ENCODE data around the gene IFT74. TPM values are rescaled to one million over a fixed set of nuclear protein-coding genes. Genes with fewer than 3 reads are reported as not detected.

The IFT74 gene
- total RNA-seq, 1 experiment from 2014 or later: 16.2 TPM

DNA sequence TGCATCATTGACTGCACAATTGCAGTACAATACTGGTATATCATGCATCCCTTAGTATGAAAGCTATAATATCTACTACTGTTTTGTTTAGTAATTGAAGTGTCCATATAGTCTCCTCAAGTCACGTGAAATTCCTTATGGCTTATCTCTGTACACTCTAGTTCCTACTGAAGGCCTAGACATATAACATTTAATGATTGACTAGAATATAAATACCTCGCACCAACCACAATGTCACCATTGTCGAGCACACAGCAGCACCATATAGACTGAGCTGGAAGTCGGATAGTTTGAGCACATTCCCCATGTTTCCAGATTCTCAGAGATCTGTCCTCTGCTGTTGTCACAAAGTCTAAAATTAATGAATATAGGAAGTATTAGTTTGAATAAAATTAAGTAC lies 30.6 kb upstream of the IFT74 start:
- Histone ChIP-seq H3K79me1 (ENCODE audit: insufficient read depth, low read depth, low read length, poor library complexity, severe bottlenecking) (no peaks in the 10 kb centered on the region), H3K27me3 (ENCODE audit: insufficient read depth, low read length) (no peaks in the 10 kb centered on the region), H3K9me3 (ENCODE audit: control insufficient read depth, low read depth, low read length) (no peaks in the 10 kb centered on the region), H2AFZ (ENCODE audit: low read length) (no peak overlapping the region), H3K18ac (ENCODE audit: insufficient read length, low read depth, low read length) (no peak overlapping the region), H2BK5ac (ENCODE audit: insufficient read length, low read length) (no peak overlapping the region), H3K4me2 (ENCODE audit: insufficient read depth, insufficient read length, low read length) (no peak overlapping the region), H4K5ac (ENCODE audit: insufficient read length, low read depth, low read length) (no peak overlapping the region), H3T11ph (ENCODE audit: low read length) (no peak overlapping the region), H3K14ac (ENCODE audit: insufficient read depth, low read length) (no peak overlapping the region), H3K27ac (ENCODE audit: insufficient read length, low read depth, low read length) (no peak overlapping the region), H2AK5ac (ENCODE audit: insufficient read length, low read length) (no peak overlapping the region), H2BK20ac (ENCODE audit: low read depth, low read length, poor library complexity, severe bottlenecking) (no peak overlapping the region), H4K20me1 (ENCODE audit: control insufficient read depth, insufficient read depth, insufficient read length) (no peaks in the 10 kb centered on the region), H3K4me1 (ENCODE audit: insufficient read depth, low read length) (no peaks in the 10 kb centered on the region), H4K91ac (ENCODE audit: insufficient read length, low read depth, low read length) (no peak overlapping the region), H3K9ac (ENCODE audit: extremely low read depth, insufficient read length, low read length) (no peak overlapping the region), H3K79me2 (ENCODE audit: insufficient read depth, low read length) (peaks cover 2% of the 10 kb centered on the region; the same call in 1 of the 2 replicates), H3K56ac (ENCODE audit: insufficient read length, low read depth, low read length) (no peak overlapping the region), H2BK120ac (ENCODE audit: low read depth, low read length, poor library complexity, severe bottlenecking) (no peak overlapping the region), H3K23me2 (ENCODE audit: insufficient read length, low read depth, low read length, poor library complexity, severe bottlenecking) (no peaks in the 10 kb centered on the region), H2BK12ac (ENCODE audit: insufficient read length, low read depth, low read length) (no peak overlapping the region), H4K8ac (replicated peaks; ENCODE audit: insufficient read length, low read depth, low read length) (no peak overlapping the region), H3K4ac (ENCODE audit: low read depth, low read length) (no peak overlapping the region), H3K23ac (ENCODE audit: insufficient read length, low read depth, low read length) (no peak overlapping the region), H2BK15ac (ENCODE audit: low read depth, low read length) (no peak overlapping the region)
- WGBS (ENCODE audit: extremely low coverage, insufficient read length, low lambda C conversion rate): no CpG with 5 or more reads among the region's 4 CpGs
- Mint-ChIP-seq H3K27ac (no peak overlapping the region), H3K27me3 (ENCODE audit: low read depth) (no peaks in the 10 kb centered on the region), H3K9me3 (no peaks in the 10 kb centered on the region), H3K4me3 (no peak overlapping the region), H3K4me1 (no peaks in the 10 kb centered on the region), H3K36me3 (ENCODE audit: insufficient read depth in 1 of 3, low read depth in 3 of 3) (peaks cover 30 to 69% (median 62%) of the 10 kb centered on the region in 3 experiments; a peak in 6 of 7 replicates)
- no peak for DNase-seq
- TF ChIP-seq, protein P1, sequence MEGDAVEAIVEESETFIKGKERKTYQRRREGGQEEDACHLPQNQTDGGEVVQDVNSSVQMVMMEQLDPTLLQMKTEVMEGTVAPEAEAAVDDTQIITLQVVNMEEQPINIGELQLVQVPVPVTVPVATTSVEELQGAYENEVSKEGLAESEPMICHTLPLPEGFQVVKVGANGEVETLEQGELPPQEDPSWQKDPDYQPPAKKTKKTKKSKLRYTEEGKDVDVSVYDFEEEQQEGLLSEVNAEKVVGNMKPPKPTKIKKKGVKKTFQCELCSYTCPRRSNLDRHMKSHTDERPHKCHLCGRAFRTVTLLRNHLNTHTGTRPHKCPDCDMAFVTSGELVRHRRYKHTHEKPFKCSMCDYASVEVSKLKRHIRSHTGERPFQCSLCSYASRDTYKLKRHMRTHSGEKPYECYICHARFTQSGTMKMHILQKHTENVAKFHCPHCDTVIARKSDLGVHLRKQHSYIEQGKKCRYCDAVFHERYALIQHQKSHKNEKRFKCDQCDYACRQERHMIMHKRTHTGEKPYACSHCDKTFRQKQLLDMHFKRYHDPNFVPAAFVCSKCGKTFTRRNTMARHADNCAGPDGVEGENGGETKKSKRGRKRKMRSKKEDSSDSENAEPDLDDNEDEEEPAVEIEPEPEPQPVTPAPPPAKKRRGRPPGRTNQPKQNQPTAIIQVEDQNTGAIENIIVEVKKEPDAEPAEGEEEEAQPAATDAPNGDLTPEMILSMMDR (conservative IDR thresholded peaks at IDR 0.05): no peak
